Measurements from ENCODE around the gene NPY5R. TPM values are rescaled to one million over a fixed set of nuclear protein-coding genes. Genes with fewer than 3 reads are reported as not detected.

NPY5R gene
- total and polyA plus RNA-seq, 2 donors (not counting 1 experiment from before 2014, with no cell fraction given) = not detected

- no peak overlapping the region for H3K27ac ChIP-seq (ENCODE audit: low read length in 2 of 2)
- ChIA-PET CTCF (no interaction called here), POLR2A (no interaction called here)
- no peak overlapping the region for H3K4me2 ChIP-seq (replicated peaks; ENCODE audit: low read depth, low read length, poor library complexity, severe bottlenecking)
- Mint-ChIP-seq H3K4me3 (no peak overlapping the region), H3K27ac (no peak overlapping the region), H3K9me3 (ENCODE audit: insufficient read depth) (no peaks in the 10 kb centered on the region), H3K4me1 (no peaks in the 10 kb centered on the region), H3K27me3 (peaks cover 9% of the 10 kb centered on the region)
- H3K4me1 ChIP-seq (ENCODE audit: control insufficient read depth in 2 of 2, insufficient read depth in 2 of 2, low read length in 2 of 2) = no peaks in the 10 kb centered on the region
- DNase-seq (no peak), ATAC-seq (ENCODE audit: low read depth) (no peak)
- H3K9me3 ChIP-seq (ENCODE audit: control extremely low read depth in 1 of 3, control insufficient read depth in 2 of 3, insufficient read depth in 1 of 3, low read length in 2 of 3) = no peaks in the 10 kb centered on the region
- WGBS (ENCODE audit: insufficient coverage) = no CpG with 5 or more reads among the region's 6 CpGs
- no peaks in the 10 kb centered on the region for H4K20me1 ChIP-seq (ENCODE audit: control insufficient read depth, insufficient read depth, low read length, poor library complexity, severe bottlenecking)
- H3K79me2 ChIP-seq (ENCODE audit: control insufficient read depth, insufficient read depth, low read length) = no peaks in the 10 kb centered on the region
- no peak overlapping the region for H2AFZ ChIP-seq (ENCODE audit: insufficient read depth, low read depth, low read length, poor library complexity, severe bottlenecking)
- H3K4me3 ChIP-seq (ENCODE audit: control extremely low read depth in 1 of 5, extremely low read depth in 1 of 5, insufficient read depth in 1 of 5, low read depth in 2 of 5, low read length in 4 of 5) = no peak overlapping the region
- no peak overlapping the region for H3K9ac ChIP-seq (ENCODE audit: low read length)
- H3K27me3 ChIP-seq (replicated peaks in 1 of 4; ENCODE audit: control extremely low read depth in 1 of 4, control insufficient read depth in 3 of 4, insufficient read depth in 4 of 4, low read length in 3 of 4) = no peaks in the 10 kb centered on the region
- TF ChIP-seq, protein P1, sequence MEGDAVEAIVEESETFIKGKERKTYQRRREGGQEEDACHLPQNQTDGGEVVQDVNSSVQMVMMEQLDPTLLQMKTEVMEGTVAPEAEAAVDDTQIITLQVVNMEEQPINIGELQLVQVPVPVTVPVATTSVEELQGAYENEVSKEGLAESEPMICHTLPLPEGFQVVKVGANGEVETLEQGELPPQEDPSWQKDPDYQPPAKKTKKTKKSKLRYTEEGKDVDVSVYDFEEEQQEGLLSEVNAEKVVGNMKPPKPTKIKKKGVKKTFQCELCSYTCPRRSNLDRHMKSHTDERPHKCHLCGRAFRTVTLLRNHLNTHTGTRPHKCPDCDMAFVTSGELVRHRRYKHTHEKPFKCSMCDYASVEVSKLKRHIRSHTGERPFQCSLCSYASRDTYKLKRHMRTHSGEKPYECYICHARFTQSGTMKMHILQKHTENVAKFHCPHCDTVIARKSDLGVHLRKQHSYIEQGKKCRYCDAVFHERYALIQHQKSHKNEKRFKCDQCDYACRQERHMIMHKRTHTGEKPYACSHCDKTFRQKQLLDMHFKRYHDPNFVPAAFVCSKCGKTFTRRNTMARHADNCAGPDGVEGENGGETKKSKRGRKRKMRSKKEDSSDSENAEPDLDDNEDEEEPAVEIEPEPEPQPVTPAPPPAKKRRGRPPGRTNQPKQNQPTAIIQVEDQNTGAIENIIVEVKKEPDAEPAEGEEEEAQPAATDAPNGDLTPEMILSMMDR (IDR thresholded peaks at IDR 0.05) = no peak
- intact Hi-C loops (cut with micrococcal nuclease) = no loop called here
- H3K36me3 ChIP-seq (replicated peaks in 1 of 2; ENCODE audit: control extremely low read depth in 1 of 2, control insufficient read depth in 1 of 2, extremely low read depth in 1 of 2, insufficient read depth in 2 of 2, low read length in 1 of 2) = no peaks in the 10 kb centered on the region
Measured at GRCh38 chr4:163393471-163393870, 49.8 kb downstream of the NPY5R start.

GRCh38 chr4:163395055-163395454, 51.4 kb downstream of the NPY5R start:
- POLR2A ChIA-PET = no interaction called here
- no peaks in the 10 kb centered on the region for H3K36me3 ChIP-seq (replicated peaks in 1 of 2; ENCODE audit: control extremely low read depth in 1 of 2, control insufficient read depth in 1 of 2, extremely low read depth in 1 of 2, insufficient read depth in 2 of 2, low read length in 1 of 2)
- no peak overlapping the region for H3K9ac ChIP-seq (ENCODE audit: low read length)
- TF ChIP-seq, protein P1 (IDR thresholded peaks at IDR 0.05) = no peak
- TF ChIP-seq EZH2 (IDR thresholded peaks at IDR 0.05; ENCODE audit: borderline replicate concordance, insufficient read depth, low read depth, low read length, poor library complexity, severe bottlenecking) = no peak
- DNase-seq (no peak), ATAC-seq (ENCODE audit: low read depth) (no peak)
- no peaks in the 10 kb centered on the region for H3K4me1 ChIP-seq (ENCODE audit: control insufficient read depth in 2 of 2, insufficient read depth in 2 of 2, low read length in 2 of 2)
- no peak overlapping the region for H2AFZ ChIP-seq (ENCODE audit: insufficient read depth, low read depth, low read length, poor library complexity, severe bottlenecking)
- no peaks in the 10 kb centered on the region for H3K79me2 ChIP-seq (ENCODE audit: control insufficient read depth, insufficient read depth, low read length)
- no peak overlapping the region for H3K4me2 ChIP-seq (replicated peaks; ENCODE audit: low read depth, low read length, poor library complexity, severe bottlenecking)
- Mint-ChIP-seq H3K4me1 (no peaks in the 10 kb centered on the region), H3K27ac (no peak overlapping the region), H3K27me3 (peaks cover 11% of the 10 kb centered on the region), H3K4me3 (no peak overlapping the region), H3K9me3 (ENCODE audit: insufficient read depth) (no peaks in the 10 kb centered on the region)
- intact Hi-C loops (cut with micrococcal nuclease) = no loop called here
- no peaks in the 10 kb centered on the region for H3K9me3 ChIP-seq (ENCODE audit: control extremely low read depth in 1 of 3, control insufficient read depth in 2 of 3, insufficient read depth in 1 of 3, low read length in 2 of 3)
- CTCF ChIA-PET = no interaction called here
- no peak overlapping the region for H3K27ac ChIP-seq (ENCODE audit: low read length in 2 of 2)
- no peaks in the 10 kb centered on the region for H3K27me3 ChIP-seq (replicated peaks in 1 of 4; ENCODE audit: control extremely low read depth in 1 of 4, control insufficient read depth in 3 of 4, insufficient read depth in 4 of 4, low read length in 3 of 4)
- H4K20me1 ChIP-seq (ENCODE audit: control insufficient read depth, insufficient read depth, low read length, poor library complexity, severe bottlenecking) = no peaks in the 10 kb centered on the region
- H3K4me3 ChIP-seq (ENCODE audit: control extremely low read depth in 1 of 5, extremely low read depth in 1 of 5, insufficient read depth in 1 of 5, low read depth in 2 of 5, low read length in 4 of 5) = no peak overlapping the region

Data from B cell (primary cell).